Cardiac fibroblast (primary cell): Measurements from ENCODE around the gene GABRA5.

Experiments
- DNase-seq, 2 donors: peaks; one replicate each; pipeline versions ENCODE4 v3.0.0 to v3.0.0-alpha.2; 2010; ENCODE audit warnings: low read depth in 2 of 2
- H3K4me3 ChIP-seq, 2 donors: replicated peaks in 1 of 2; 1 replicate in 1 of 2; 2 replicates in 1 of 2; pipeline ENCODE4 v1.5.1; 2011; ENCODE audit warnings: low read depth in 2 of 2, low read length in 2 of 2, mild to moderate bottlenecking in 2 of 2, moderate library complexity in 1 of 2
- TF ChIP-seq, protein P1 (sequence below): IDR thresholded peaks from one replicate; pipeline ENCODE4 v1.5.1; 2011; ENCODE audit warnings: low read depth, mild to moderate bottlenecking, low read length, inconsistent platforms

GABRA5 gene

DNA sequence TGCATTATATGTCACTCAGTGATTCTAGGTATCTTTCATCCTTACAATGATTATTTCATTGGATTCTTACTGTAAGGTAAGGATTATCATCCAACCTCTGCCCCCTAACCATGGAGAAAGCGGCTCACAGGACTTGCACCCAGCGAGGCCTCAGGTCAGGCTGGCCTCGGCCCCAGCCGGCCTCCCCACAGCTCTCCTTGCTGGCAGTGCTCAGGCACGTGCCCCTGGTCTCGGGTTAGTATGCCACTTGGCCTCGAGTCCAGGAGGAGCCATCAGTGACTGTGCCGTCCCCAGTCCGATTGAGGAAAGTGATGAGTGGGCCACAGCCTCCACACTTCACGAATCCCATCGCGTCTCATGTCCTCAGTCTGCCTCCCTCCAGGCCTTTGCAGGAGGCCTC lies 68.5 kb downstream of the GABRA5 start:
- DNase-seq: no peak
- TF ChIP-seq, protein P1, sequence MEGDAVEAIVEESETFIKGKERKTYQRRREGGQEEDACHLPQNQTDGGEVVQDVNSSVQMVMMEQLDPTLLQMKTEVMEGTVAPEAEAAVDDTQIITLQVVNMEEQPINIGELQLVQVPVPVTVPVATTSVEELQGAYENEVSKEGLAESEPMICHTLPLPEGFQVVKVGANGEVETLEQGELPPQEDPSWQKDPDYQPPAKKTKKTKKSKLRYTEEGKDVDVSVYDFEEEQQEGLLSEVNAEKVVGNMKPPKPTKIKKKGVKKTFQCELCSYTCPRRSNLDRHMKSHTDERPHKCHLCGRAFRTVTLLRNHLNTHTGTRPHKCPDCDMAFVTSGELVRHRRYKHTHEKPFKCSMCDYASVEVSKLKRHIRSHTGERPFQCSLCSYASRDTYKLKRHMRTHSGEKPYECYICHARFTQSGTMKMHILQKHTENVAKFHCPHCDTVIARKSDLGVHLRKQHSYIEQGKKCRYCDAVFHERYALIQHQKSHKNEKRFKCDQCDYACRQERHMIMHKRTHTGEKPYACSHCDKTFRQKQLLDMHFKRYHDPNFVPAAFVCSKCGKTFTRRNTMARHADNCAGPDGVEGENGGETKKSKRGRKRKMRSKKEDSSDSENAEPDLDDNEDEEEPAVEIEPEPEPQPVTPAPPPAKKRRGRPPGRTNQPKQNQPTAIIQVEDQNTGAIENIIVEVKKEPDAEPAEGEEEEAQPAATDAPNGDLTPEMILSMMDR: no peak
- H3K4me3 ChIP-seq: no peak overlapping the region

DNA sequence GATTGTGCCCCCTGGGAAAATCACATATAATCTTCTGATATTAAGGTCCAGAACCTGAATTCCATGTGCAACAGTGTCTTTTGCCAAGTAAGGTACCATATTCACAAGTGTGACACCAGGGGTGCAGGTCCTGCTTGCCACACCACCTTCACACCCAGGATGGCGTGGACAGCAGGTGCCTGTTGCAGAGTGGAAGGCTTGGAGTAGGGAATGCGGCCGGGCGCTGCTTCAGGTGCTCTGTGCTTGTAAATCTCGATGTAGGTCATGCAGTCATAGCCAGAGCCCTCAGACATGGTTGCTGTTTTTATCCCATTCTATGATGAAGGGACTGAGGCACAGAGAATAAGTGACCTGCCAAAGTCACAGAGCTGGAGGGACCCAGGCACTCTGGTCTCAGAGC lies 69.6 kb downstream of the GABRA5 start:
- H3K4me3 ChIP-seq: no peak overlapping the region
- TF ChIP-seq, protein P1: no peak
- no peak for DNase-seq

DNA sequence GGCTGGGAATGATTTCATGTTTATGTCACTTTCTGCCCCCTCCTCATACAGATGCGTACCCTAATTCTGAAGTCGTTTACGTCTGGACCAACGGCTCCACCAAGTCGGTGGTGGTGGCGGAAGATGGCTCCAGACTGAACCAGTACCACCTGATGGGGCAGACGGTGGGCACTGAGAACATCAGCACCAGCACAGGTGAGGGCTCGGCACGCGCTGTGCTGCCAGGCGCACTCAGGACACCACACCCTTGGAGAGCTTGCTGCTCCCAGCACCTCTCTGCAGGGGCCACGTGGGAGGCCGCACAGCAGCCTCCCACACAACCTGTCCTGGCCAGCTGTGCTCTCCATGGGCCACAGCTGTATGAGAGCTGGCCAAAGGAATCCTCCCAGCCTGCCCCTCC lies 70.3 kb downstream of the GABRA5 start:
- DNase-seq: no peak
- TF ChIP-seq, protein P1: no peak
- H3K4me3 ChIP-seq: no peak overlapping the region

DNA sequence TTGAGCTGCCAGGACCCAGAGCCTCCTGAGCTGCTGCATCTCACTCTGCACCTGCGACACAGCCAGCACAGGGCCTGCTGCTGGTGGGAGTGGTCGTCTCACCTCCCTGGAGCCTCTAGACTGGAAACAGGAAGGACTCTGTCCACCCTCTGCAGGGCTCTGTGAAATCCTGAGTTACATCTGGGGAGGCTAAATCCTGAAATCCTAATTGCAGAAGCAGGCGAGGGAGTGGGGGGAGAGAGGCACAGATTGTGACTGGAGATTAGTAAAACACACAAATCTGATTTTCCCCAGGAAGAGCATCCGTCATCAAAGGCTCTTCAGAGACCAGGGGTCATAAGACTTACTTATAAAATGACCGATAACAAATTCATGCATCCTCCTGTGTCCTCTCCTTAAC lies 72.5 kb downstream of the GABRA5 start:
- no peak overlapping the region for H3K4me3 ChIP-seq
- TF ChIP-seq, protein P1: no peak
- no peak for DNase-seq

DNA sequence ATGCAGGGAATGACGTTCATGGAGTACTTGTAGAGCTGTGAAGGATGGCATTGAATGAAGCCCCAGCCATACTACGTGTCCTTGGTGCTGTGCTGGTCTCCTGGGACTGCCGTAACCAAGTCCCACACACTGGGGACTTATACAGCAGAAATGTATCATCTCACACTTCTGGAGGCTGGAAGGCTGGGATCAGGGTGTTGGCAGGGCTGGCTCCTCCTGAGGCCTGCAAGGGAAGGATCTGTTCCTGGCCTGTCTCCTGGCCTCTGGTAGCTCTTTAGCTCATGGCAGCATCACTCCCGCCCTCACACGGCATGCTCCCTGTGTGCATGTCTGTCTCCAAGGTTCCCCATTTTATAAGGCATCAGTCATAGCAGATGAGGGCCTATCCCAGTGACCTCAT lies 74.6 kb downstream of the GABRA5 start:
- no peak for DNase-seq
- no peak overlapping the region for H3K4me3 ChIP-seq
- TF ChIP-seq, protein P1: no peak

DNA sequence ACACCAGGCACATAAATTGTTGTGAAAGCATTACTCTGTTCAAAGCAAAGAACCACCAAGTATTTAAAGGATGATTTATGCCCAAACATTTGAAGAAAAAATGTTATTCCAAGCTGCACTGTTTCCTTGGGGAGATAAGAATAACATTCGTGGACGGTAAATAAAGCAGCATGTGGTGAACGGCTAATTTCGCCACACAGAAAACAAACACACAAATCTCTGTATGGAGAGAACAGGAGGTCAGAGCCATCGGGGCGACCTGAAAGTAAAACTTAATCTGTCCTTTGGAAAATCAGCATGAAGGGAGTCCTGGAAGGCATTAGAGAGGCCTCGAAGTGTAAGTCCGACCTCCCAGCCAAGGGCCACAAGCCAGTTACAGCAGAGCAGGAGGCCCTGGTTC lies 77.0 kb downstream of the GABRA5 start:
- TF ChIP-seq, protein P1: no peak
- no peak overlapping the region for H3K4me3 ChIP-seq
- DNase-seq: no peak

DNA sequence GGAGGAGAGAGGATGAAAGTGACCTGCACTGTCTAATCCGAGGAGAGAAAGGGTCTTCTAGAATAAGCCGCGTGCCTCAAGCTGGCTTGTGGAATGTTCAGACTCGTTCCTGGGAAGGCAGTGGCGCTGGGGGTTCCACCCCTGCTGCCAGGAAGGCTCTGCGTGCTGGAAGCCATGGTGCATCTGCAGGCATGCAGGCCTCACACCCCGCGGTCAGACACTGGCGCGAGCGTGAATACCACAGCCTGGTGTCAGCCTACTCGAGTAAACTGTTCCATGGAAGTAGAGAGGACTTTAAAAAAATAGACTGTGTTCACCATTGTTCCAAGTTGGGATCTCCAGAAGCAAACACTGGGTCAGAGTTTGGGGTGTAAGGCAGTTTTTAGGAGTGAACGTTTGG lies 78.2 kb downstream of the GABRA5 start:
- TF ChIP-seq, protein P1: no peak
- H3K4me3 ChIP-seq: no peak overlapping the region
- no peak for DNase-seq
